Measurements from ENCODE around the gene GFRA1.
"Not testable (repeated sequence)": the region's sequence is repeated elsewhere in the genome, so short reads cannot be mapped to it uniquely, and the experiment has no call there.

The GFRA1 gene

GRCh38 chr10:116073510-116073909 is 199.5 kb downstream of the GFRA1 start:
- no peak for FAIRE-seq

GRCh38 chr10:116073001-116073400 is 200.0 kb downstream of the GFRA1 start:
- FAIRE-seq = no peak
- DNase-seq (ENCODE audit: low spot score) = no peak

More at GRCh38 chr10:116073510-116073909, 199.5 kb downstream of the GFRA1 start:
- DNase-seq (ENCODE audit: low spot score) = no peak

- FAIRE-seq (no peak), DNase-seq (ENCODE audit: low spot score) (no peak)
Observed at GRCh38 chr10:116071453-116072148, 201.4 kb downstream of the GFRA1 start.

- DNase-seq (ENCODE audit: low spot score) (no peak), FAIRE-seq (no peak)
Observed at GRCh38 chr10:116070743-116071320, 202.2 kb downstream of the GFRA1 start.

GRCh38 chr10:116069856-116070255 is 203.2 kb downstream of the GFRA1 start:
- DNase-seq (ENCODE audit: low spot score) = no peak
- FAIRE-seq = no peak

- no peak for FAIRE-seq
- DNase-seq (ENCODE audit: low spot score) = no peak
Observed at GRCh38 chr10:116067825-116068224, 205.2 kb downstream of the GFRA1 start.

GRCh38 chr10:116063107-116063506 is 209.9 kb downstream of the GFRA1 start:
- FAIRE-seq (no peak), DNase-seq (ENCODE audit: low spot score) (no peak)

- DNase-seq (ENCODE audit: low spot score) (no peak), FAIRE-seq (no peak)
Observed at GRCh38 chr10:116060864-116061263, 212.1 kb downstream of the GFRA1 start.

GRCh38 chr10:116059320-116059719 is 213.7 kb downstream of the GFRA1 start:
- FAIRE-seq (no peak), DNase-seq (ENCODE audit: low spot score) (no peak)

- FAIRE-seq = no peak
- DNase-seq (ENCODE audit: low spot score) = no peak
Observed at GRCh38 chr10:116056445-116057293, 216.3 kb downstream of the GFRA1 start.

- no peak for FAIRE-seq
- DNase-seq (ENCODE audit: low spot score) = no peak
Observed at GRCh38 chr10:116055917-116056252, 217.1 kb downstream of the GFRA1 start.

- FAIRE-seq = no peak
Observed at GRCh38 chr10:116055252-116055916, 217.6 kb downstream of the GFRA1 start.

GRCh38 chr10:116053910-116054309 is 219.1 kb downstream of the GFRA1 start:
- FAIRE-seq (no peak), DNase-seq (ENCODE audit: low spot score) (no peak)

More at GRCh38 chr10:116055252-116055916, 217.6 kb downstream of the GFRA1 start:
- DNase-seq (ENCODE audit: low spot score) = no peak

- not testable (repeated sequence) for DNase-seq (ENCODE audit: low spot score); FAIRE-seq
Observed at GRCh38 chr10:116053009-116053730, 219.8 kb downstream of the GFRA1 start.

GRCh38 chr10:116052522-116052921 is 220.5 kb downstream of the GFRA1 start:
- not testable (repeated sequence) for DNase-seq (ENCODE audit: low spot score); FAIRE-seq

- FAIRE-seq (no peak), DNase-seq (ENCODE audit: low spot score) (no peak)
Observed at GRCh38 chr10:116049974-116050304, 223.1 kb downstream of the GFRA1 start.

- no peak for FAIRE-seq
- DNase-seq (ENCODE audit: low spot score) = no peak
Observed at GRCh38 chr10:116049158-116049973, 223.6 kb downstream of the GFRA1 start.

- no peak for FAIRE-seq
- DNase-seq (ENCODE audit: low spot score) = no peak
Observed at GRCh38 chr10:116045366-116046356, 227.3 kb downstream of the GFRA1 start.

GRCh38 chr10:116044801-116045248 is 228.2 kb downstream of the GFRA1 start:
- FAIRE-seq (no peak), DNase-seq (ENCODE audit: low spot score) (no peak)

Measured in RCC 7860 (cell line).